ENCODE results near the gene DHX16.
A peak's percentile ranks its signal among the peaks of the same experiment; 100 is the strongest.

DHX16 gene

GRCh38 chr6:30626484-30627366, 46.1 kb downstream of the DHX16 start, which contains the start of gene ATAT1:
ATAT1 (plus strand) TSS chr6:30626874.
- peak; percentile 88 for DNase-seq

- DNase-seq: no peak
These were observed 47.3 kb downstream of the DHX16 start for GRCh38 chr6:30625511-30625910.

GRCh38 chr6:30619561-30619960, 53.2 kb downstream of the DHX16 start:
- DNase-seq: no peak

GRCh38 chr6:30618270-30618797, 54.5 kb downstream of the DHX16 start:
- peak; percentile 50 for DNase-seq

GRCh38 chr6:30617565-30618269, 55.1 kb downstream of the DHX16 start, which contains the start of gene MRPS18B:
MRPS18B (plus strand) TSS chr6:30617840; CDS start chr6:30617866, 26 bp downstream.
- DNase-seq: peak; percentile 98

GRCh38 chr6:30616811-30617564, 55.8 kb downstream of the DHX16 start, which contains the start of gene PPP1R10:
PPP1R10 (minus strand) TSS chr6:30617243; CDS start chr6:30609944, 7,299 bp downstream.
- peak; percentile 100 for DNase-seq

GRCh38 chr6:30615958-30616810, 56.6 kb downstream of the DHX16 start:
- peak; percentile 74 for DNase-seq

GRCh38 chr6:30615219-30615957, 57.4 kb downstream of the DHX16 start:
- DNase-seq: peak; percentile 91

- DNase-seq: peak; percentile 99
These were observed 58.0 kb downstream of the DHX16 start for GRCh38 chr6:30614843-30615218.

- DNase-seq: peak; percentile 52
These were observed 58.6 kb downstream of the DHX16 start for GRCh38 chr6:30614044-30614842.

GRCh38 chr6:30613251-30614043, 59.4 kb downstream of the DHX16 start:
- peak; percentile 38 for DNase-seq

- no peak for DNase-seq
These were observed 60.0 kb downstream of the DHX16 start for GRCh38 chr6:30612687-30613248.

GRCh38 chr6:30612213-30612612, 60.6 kb downstream of the DHX16 start:
- peak; percentile 65 for DNase-seq

GRCh38 chr6:30611856-30612194, 61.0 kb downstream of the DHX16 start:
- DNase-seq: no peak

- DNase-seq: no peak
These were observed 61.5 kb downstream of the DHX16 start for GRCh38 chr6:30611150-30611855.

- peak; percentile 28 for DNase-seq
These were observed 62.7 kb downstream of the DHX16 start for GRCh38 chr6:30610065-30610464.

GRCh38 chr6:30603961-30604360, 68.8 kb downstream of the DHX16 start:
- no peak for DNase-seq

Measured in hematopoietic multipotent progenitor cell treated with erythropoietin and hydrocortisone succinate and interleukin-3 and kit ligand, for 8 days (in vitro differentiated cells).